GM18498 (cell line): ENCODE data around the gene NPBWR2.

Experiments
- ATAC-seq: cut with Tn5 transposase; IDR thresholded peaks from one replicate; pipeline ENCODE4 v1.9.1; 2021; ENCODE audit warnings: mild to moderate bottlenecking, moderate library complexity; ENCODE audit not compliant: unreplicated experiment

NPBWR2 gene, protein sequence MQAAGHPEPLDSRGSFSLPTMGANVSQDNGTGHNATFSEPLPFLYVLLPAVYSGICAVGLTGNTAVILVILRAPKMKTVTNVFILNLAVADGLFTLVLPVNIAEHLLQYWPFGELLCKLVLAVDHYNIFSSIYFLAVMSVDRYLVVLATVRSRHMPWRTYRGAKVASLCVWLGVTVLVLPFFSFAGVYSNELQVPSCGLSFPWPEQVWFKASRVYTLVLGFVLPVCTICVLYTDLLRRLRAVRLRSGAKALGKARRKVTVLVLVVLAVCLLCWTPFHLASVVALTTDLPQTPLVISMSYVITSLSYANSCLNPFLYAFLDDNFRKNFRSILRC

DNA sequence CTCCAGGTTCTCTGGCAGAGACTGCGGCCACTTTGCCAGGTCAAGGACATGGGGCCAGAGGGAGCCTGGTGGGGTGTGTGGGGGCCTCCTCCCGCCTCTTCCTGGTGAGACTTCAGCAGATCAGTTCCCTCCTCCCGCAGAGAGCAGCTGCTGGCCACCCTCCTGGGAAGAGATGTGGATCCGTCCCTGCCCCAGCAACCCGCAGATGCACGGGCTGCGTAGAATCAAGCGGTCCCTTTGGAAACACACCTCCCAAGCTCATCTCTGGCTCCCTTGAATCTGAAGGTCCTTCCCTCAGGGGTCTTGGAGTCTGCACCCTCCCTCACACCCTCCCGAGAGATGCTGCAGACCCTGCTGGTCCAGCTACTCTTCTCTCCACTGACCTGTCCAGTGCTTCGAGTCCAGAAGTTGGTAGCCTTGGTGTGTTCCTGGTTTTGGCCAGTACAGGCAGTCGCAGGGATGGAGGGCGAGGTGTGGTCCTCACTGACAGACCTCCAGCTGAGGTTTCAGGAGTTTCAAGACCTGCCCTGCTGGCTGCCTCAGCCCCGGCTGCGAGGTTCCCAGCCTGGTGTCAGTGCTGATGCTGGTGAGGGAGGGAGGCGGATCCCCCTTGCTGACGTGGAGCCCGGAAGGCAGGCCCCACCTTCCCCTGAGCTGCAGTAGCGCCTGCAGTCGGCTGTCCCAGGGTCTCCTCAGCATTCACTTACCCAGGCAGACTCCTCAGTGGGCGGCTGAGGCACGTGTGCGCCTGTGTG, at the start of gene NPBWR2:
Gene NPBWR2, minus strand, starts transcription at position 585 of the 755 bp plus-strand sequence. CDS start 734 bp downstream, outside the sequence.
- no peak for ATAC-seq

DNA sequence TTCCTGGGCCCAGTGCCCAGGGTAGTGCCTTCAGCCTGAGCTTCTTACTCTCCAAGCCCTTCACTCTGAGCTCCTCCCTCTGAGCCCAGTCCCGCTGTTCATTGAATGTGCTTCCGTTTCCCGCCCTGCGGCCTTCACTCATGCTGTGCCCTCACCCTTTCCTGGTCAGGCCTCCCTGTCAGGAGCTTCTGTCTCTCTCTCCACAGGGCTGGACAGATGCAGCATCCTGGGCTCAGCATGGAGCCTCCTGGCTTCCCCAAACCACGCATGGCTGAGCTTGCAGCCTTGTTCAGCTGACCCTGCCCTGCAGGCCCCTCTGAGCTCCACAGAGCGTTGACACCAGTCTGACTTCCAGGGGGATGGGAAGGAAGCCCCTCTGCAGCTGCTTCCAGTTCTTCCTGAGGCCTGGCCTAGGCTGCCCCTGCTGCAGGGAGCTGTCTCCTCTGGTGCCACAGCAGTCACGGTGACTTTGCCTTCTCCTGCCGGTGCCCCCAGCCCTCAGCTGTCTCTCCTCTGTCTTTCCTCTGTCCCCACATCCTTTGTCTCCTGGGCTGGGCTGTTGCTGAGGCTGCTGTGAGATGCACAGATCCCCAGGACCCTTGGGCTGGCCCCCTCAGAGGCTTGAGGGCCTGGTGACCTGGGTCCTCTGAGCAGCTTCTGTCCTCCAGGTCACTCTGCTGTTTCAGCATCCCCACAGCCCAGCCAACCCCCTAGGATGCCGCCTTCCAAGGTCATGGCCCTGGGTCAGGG, 48.9 kb upstream of the NPBWR2 start:
- ATAC-seq, result no peak

DNA sequence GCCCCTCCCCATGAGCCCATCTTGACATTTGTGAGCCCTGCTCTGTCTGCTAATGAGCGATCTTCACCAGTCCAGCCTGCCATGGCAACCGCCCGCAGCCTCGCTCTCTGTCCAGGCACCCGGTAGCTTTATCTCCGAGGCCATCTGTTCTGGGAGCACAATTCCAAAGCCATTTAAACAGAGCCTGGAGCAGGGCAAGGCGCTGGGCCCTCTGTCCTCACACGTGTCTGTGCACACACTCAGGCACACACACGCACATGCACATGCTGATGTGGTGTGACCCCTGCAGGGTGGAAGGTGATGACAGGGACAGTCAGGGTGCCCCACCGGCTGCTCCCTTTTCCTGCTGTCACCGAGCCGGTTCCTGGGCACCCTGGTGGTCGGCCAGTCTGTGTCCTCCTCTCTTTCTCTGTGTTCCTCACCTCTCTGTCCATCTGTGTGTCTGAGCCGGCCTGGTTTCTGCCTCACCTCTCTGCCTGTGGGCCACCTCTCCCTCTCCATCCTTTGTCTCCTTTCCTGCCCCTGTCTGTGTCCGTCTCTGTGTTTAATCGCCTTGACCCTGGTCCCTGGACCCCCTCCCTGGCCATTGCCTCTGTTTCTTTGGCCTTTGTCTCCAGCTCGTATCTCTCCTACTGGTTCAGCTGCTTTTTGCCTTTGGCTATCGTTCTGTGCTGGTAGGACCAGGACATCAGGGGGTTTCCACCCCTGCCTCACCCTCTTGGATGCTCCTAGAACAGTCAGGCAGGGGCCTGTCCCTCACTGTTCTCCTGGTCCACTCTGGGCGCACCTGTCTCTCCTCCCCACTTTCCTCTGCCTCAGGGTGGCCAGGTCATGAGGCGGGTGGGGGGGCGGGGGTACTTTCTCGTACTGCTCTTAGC, 48.1 kb upstream of the NPBWR2 start:
- no peak for ATAC-seq

DNA sequence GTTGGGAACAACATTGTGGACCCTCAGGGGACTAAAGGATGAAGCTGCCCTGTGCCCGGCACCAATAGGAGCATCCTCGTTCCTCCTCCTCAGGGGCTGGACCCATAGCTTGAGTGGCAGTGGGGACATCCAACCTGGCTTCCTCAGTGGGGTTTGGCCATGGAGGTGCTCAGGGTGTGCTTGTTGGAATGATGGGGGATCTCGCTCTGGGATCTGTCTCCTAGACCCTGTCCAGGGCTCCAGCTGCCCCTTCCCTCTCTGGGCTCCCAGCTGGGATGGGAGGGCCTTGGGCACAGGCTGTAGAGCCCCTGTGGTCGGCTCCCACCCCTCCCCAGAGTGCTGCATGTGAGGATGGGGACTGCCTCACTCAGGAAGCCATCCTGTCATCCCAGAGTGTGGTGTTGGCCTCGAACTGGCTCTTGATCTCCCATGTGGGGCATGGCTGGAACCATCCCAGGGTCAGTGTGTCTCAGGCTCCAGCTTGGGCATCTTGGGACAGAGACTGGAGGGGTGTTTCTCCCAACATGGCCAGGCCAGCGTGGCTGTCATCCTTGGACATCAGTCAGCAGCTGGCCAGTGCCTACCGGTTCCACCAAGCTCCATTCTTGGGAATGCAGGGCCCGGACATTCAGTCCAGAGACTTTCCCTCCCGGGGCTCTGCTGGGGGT, 47.4 kb upstream of the NPBWR2 start:
- ATAC-seq, result no peak

DNA sequence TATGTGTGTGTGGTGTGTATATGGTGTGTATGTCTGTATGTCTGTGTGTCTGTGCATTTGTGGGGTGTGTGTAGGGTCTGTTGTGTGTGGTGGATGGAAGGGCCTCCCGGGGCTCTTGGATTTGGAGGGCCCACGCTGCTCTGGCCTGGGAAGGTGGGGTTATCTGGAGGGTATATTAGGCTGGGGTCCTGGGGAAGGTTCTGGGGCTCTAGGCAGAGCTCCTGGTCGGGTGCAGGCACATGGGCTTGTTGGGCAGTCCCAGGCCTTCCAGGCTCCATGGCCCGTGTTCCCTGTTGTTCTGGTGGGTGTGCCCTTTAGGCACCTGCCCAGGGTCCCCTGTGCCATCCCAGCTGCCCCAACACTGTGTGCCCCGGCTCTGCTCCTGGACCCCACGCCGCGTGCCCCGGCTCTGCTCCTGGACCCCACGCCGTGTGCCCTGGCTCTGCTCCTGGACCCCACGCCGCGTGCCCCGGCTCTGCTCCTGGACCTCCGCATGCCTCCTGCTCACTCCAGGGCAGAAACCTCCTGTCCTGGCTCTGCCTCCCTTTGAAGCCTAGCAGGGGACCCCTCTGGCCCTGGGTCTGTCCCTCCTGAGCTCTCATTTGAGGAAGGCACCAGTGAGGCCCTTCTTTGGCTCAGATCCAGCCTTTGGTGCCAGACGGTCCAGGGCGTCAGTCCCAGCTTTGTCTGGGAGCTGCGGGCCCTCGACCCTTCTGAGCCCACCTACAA, 46.7 kb upstream of the NPBWR2 start:
- ATAC-seq, result no peak

DNA sequence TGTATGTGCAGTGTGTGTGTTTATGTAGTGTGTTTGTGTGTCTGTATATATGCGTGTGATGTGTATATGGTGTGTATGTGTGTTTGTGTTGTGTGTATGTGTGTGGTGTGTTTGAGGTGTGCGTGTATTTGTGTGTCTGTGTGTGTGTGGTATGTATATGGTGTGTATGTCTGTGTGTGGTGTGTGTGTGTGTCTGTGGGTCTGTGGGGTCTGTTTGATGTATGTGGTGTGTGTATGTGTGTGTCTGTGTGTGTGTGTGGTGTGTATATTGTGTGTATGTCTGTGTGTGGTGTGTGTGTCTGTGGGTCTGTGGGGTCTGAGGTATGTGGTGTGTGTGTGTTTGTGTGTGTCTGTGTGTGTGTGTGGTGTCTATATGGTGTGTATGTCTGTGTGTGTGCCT, 46.0 kb upstream of the NPBWR2 start:
- no peak for ATAC-seq

DNA sequence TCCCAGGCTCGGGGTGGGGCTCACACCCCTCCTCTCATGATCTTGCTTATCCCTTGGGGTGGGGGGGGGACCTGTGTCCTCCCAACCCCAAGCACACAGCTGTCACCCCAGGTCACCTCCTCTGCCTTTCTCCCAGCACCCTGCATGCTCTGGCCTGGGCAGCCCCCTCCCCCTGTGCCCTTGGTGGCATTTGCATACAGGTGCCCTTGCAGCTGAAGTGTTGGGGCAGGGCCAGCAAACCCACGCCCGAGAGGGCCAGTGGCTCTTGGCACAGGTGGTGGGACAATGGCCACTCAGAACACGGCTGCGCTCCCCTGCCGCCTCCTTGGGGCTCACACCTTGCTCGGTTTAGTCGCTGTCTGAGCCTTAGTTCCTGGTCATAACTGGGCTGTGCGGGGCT, 45.5 kb upstream of the NPBWR2 start:
- ATAC-seq, result no peak

DNA sequence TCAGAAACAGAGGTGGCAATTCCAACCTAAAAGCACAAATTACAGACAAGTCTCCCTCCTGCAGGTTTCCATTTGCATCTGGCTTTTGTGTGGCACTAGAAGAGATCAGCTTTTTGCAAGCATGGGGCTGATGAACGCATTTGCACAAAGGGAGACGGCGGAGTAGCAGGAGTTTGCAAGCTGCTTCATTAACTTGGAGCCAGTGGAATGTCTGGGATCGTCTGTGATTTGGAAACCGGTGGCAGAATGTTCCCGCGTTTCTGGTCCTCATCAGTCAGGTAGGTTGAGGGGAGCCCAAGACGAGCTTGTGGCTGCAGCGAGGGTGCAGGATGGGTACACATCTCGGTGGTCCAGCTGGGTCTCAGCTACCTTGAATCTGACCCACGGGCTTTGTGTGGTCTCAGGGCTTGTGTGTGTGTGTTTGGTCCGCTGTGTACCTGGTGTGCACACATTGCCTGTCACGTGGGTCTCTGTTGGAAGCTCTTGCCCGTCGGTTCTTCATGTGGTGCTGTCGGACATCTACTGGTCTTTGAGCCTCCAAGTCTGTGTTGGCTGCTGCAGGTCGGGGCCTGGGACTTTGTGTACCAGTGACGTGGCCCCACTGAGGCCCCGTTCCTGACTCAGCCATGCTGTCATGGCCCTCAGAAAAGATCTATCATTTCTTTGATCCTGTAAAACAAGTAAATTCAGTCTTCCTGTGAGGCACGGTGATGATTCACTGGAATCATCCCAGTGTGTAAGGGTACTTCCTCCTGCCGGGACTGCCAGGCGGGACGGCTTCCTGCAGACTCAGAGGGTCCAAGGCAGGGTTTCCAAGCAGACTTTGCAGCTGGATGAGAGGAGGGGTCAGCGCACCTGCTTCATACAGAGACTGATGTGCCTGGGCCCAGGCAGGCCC, 44.5 kb upstream of the NPBWR2 start:
- ATAC-seq, result no peak

DNA sequence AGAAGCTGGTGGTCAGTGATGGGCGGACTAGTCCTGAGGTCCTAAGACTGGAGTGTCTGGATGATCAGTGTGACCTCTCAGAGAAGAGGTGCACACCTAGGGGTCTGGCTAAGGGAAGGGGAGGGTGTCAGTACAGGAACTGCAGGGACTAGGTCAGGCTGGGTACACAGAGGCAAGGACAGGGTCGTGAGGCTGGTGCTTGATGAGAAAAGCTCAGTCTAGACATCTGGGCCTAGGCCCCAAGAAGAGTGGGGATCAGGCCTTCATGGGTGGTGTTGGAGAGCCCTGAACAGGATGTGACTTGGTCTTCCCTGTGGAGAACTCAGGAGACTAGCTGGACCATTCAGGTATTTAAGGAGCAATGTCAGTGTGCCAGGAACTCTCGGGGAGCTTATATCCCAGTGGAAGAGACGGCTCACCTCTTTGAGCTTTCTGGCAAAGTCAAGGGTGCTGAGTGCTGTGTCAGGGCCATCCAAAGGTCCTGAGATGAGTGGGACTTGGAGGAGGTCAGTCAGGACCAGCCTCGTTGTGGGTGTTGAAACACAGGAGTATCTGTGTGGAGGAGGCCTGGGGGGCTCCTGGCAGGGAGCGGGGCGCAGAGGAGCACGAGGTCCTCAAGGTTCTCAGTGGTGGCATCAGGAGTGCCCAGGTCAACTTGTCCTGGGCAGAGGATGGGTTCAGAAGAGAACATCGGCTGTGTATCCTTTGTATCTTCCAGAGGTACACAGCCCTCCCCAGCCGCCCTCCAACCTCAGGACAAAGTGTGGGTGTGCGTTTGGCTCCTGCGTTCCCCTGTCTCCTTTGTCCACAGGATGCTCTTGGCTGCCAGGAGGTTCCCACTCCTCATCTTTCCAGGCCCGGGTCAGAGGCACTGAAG, 43.6 kb upstream of the NPBWR2 start:
- no peak for ATAC-seq

DNA sequence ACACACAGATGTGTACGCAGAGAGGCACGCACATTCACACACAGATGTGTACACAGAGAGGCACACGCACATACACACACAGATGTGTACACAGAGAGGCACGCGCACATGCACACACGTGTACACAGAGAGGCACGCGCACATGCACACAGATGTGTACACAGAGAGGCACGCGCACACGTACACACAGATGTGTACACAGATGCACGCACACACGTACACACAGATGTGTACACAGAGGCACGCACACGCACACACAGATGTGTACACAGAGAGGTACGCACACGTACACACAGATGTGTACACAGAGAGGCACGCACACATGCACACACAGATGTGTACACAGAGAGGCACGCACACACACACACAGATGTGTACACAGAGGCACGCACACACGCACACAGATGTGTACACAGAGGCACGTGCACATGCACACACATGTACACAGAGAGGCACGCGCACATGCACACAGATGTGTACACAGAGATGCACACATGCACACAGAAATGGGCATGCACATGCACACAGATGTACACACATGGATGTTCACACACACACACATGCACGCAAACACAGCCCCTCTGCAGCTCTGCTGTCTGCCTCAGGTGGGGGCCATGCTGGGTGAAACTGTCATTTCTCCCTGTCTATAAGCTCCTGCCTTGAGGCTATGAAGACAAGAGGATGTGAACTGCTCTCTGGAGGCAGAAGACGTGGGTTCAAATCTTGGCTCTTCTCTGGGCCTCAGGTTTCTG, 42.6 kb upstream of the NPBWR2 start:
- no peak for ATAC-seq

DNA sequence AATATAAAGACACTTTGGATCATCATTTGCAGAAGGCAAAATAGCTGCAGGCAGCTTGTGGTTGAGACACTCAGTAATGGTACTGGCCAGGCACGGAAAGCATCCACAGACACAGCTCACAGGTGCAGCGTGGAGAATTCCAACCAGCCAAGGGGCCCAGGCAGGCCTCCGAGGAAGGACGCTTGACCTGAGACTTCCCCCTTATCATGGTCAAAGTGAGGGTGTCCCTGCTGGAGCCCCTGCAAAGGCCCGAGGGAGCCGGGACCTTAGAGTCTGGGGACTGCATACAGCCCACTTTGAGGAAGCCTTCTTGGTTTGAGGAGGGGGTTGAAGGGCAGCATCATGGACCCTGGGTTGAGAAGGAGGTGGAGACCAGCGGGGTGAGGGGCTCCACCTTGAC, 41.8 kb upstream of the NPBWR2 start:
- ATAC-seq, result no peak

DNA sequence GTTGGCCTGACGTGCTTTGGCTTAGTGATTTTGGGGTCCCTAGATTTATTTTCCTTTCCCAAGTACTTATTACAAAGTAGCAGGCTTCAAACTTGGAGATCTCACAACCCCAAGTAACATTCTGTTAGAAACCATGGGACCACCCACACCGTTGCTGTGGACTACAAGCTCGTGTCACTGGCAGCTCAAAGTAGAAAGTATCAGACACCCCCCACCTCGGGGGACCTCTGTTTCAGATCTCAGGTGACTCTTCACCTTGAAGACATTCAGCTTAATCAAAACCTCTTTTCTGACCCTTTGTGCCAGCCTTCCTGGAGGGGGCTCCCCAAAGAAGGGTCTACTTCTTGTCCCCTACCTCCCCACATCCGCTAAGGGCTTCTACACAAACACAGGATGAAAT, 41.2 kb upstream of the NPBWR2 start:
- ATAC-seq, result no peak

DNA sequence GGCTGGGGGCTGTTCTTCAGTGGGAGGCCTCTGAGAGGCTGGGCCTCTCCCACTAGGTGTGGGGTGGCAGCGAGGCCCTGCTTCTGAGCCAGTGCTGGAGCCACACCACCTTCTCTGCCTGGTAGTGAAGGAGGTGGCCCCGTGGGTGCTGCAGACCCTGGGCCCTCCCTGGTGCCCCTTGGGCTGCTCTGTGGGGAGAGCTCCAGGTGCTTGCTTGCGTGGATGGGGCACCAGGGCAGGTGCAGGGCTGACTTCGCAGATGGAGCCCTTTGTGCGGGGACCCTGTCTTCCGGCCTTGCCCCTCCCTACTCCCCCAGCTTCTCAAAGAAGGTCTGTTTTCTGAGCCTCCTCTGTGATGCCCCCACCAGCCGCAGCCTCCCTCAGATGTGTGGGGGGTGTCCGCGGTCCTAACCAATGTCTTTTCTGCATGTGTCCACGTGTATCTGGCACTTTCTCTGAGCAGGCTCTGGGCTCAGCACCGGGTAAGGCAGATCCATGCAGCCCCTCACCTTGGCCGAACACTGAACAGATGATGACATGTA, 39.6 kb upstream of the NPBWR2 start:
- no peak for ATAC-seq

DNA sequence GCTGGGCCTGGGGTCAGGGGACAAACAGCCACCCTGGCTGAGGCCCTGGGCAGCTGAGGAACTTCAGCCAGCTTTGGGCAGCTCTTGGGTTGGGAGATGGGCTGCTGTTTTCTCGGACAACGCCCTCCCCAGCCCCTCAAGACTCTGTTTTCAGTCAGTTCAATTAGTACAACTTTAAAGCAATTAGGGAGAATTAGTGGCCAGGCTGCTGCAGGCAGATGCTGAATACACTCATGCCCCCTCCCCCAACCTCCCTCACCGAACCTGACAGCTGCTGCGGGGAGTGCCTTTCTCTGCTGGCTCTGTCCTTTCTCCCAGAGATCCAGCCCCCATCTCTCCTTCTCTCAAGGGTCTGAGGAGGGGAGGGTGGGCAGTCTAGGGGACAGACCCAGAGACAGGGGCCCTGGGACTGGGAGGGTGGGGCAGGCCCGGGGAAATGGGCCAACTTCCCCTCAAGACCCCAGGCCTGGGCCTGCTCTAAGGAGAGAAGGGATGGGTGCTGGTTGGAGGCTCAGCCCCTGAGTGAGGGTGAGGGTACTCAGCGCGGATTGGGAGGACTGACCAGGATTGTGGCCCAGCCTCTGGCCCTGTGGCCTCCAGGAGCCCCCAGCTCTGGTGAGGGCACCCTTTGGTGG, 39.1 kb upstream of the NPBWR2 start:
- no peak for ATAC-seq

DNA sequence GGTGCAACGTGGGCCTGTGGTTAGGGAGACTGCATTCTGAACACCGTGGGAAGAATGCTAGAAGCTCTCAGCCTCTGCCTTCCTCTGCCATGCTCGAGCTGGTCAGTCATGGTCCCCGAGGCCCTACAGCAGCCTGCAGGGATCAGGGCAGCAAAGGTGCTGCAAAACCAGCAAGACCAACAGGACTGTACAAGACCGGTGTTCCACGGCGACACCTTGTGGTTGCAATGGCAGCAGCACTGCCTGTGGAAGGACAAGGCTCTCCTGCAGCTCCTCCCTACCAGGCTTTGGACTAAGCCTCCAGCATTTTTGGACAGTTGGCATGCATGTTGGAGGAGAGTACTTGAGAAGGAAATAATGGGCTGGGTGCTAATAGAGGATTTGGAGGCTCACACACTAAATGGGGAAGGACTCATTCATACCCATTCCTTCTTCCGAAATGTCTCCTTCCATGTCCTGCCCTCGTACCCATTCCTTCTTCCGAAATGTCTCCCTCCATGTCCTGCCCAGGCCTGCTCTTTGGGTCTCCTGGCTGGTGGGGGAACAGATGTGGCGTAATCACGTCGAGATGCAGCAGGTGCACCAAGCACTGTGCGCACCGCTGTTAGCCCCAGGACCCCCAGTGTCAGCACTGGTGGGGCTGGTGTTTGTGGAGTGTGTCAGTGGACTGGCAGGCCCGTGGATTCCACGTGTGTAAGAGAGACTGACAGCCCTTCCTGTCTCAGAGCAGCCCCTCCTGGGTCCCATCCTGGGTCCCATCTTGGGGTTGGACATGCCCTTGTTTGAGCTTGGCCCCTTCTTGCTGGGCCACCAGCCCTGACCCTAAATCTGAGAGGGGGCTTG, 38.3 kb upstream of the NPBWR2 start:
- no peak for ATAC-seq
